ENCODE measurements around the gene MRPL18. TPM values are rescaled to one million over a fixed set of nuclear protein-coding genes. Genes with fewer than 3 reads are reported as not detected.

The MRPL18 gene
- total and polyA plus RNA-seq, 2 of the 8 experiments (the other 6 are each of a cell fraction or from before 2014, with no cell fraction given) = 58.7 to 79.8 TPM

- Histone ChIP-seq H2BK15ac (ENCODE audit: low read length) (no peak overlapping the region), H4K8ac (ENCODE audit: extremely low read depth, insufficient read depth, low read length) (no peak overlapping the region; the same call in 1 of the 2 replicates), H3K79me2 (ENCODE audit: control insufficient read depth in 1 of 2, insufficient read depth in 2 of 2, low read length in 2 of 2) (no peaks in the 10 kb centered on the region; a peak in 1 of 4 replicates), H3K9me3 (ENCODE audit: insufficient read depth in 2 of 2, low read depth in 1 of 2, low read length in 1 of 2) (no peaks in the 10 kb centered on the region), H4K5ac (ENCODE audit: insufficient read length, low read depth, low read length) (no peak overlapping the region), H3K23me2 (ENCODE audit: low read depth, low read length) (no peaks in the 10 kb centered on the region), H3K4me3 (ENCODE audit: extremely low read depth in 1 of 4, insufficient read depth in 2 of 4, low read depth in 3 of 4, low read length in 4 of 4) (no peak overlapping the region), H4K20me1 (replicated peaks in 1 of 2; ENCODE audit: control insufficient read depth in 1 of 2, insufficient read depth in 2 of 2, low read length in 2 of 2) (peaks cover 0 to 2% of the 10 kb centered on the region in 2 experiments), H3K4me2 (ENCODE audit: insufficient read depth in 1 of 2, low read depth in 2 of 2, low read length in 2 of 2) (no peak overlapping the region), H2BK20ac (ENCODE audit: low read length) (no peak overlapping the region), H3K14ac (ENCODE audit: insufficient read length) (no peak overlapping the region), H3K27ac (ENCODE audit: low read depth, low read length) (no peak overlapping the region), H2BK5ac (ENCODE audit: low read depth, low read length) (no peak overlapping the region), H2AK5ac (ENCODE audit: low read depth, low read length) (no peak overlapping the region), H2BK120ac (replicated peaks; ENCODE audit: low read depth, low read length) (no peak overlapping the region), H3K9ac (replicated peaks in 1 of 4; ENCODE audit: extremely low read depth in 1 of 4, low read depth in 3 of 4, low read length in 3 of 4) (no peak overlapping the region), H4K91ac (replicated peaks; ENCODE audit: insufficient read length, low read length) (no peak overlapping the region), H3K79me1 (ENCODE audit: low read depth, low read length) (no peaks in the 10 kb centered on the region), H3K18ac (ENCODE audit: extremely low read depth, low read length) (no peak overlapping the region), H3K27me3 (replicated peaks in 1 of 4; ENCODE audit: control insufficient read depth in 3 of 4, extremely low read depth in 1 of 4, insufficient read depth in 3 of 4, low read length in 3 of 4) (no peaks in the 10 kb centered on the region), H3K23ac (ENCODE audit: insufficient read length) (no peak overlapping the region), H3K4me1 (replicated peaks in 1 of 4; ENCODE audit: control insufficient read depth in 3 of 4, insufficient read depth in 4 of 4, low read length in 3 of 4) (peaks cover 0 to 11% (median 5%) of the 10 kb centered on the region in 4 experiments; a peak in 5 of 7 replicates), H2AFZ (ENCODE audit: low read length) (no peak overlapping the region), H3K56ac (replicated peaks; ENCODE audit: insufficient read length, low read depth, low read length) (no peak overlapping the region), H3K36me3 (ENCODE audit: control insufficient read depth in 2 of 4, insufficient read depth in 4 of 4, low read length in 3 of 4) (no peaks in the 10 kb centered on the region), H3K4ac (replicated peaks; ENCODE audit: insufficient read length, low read depth, low read length) (no peak overlapping the region), H2BK12ac (ENCODE audit: low read depth, low read length) (no peak overlapping the region)
- ChIA-PET POLR2A (ENCODE audit: partially characterized antibody) (interaction anchor here (0.7 to 1.4 kb wide), 6 partner anchors 13 to 39 kb away, joined by 3 read pairs; partner anchors contain the start of gene TCP1), CTCF (ENCODE audit: partially characterized antibody) (no interaction called here)
- DNase-seq (ENCODE audit: low read depth in 1 of 2, low spot score in 2 of 2) (no peak), FAIRE-seq (no peak)
- WGBS, 2 experiments (ENCODE audit: extremely low coverage in 1 of 2, insufficient coverage in 1 of 2, insufficient read length in 1 of 2, insufficient replicate concordance in 2 of 2, low coverage in 1 of 2, low lambda C conversion rate in 2 of 2, missing lambda C conversion rate in 1 of 2) = 92% methylated on average over 14 of the region's 16 CpGs; no CpG with 5 or more reads in 1 of the 2 experiments
- no peak for TF ChIP-seq MAX (IDR thresholded peaks at IDR 0.05)
- no peak for TF ChIP-seq JUND (IDR thresholded peaks at IDR 0.05; ENCODE audit: low read length)
- no peak for TF ChIP-seq EGR1 (IDR thresholded peaks at IDR 0.05; ENCODE audit: borderline replicate concordance, low read depth, low read length)
- no peak for TF ChIP-seq PHF8 (conservative IDR thresholded peaks at IDR 0.05; ENCODE audit: low read depth, low read length)
- TF ChIP-seq CREB1 (IDR thresholded peaks at IDR 0.05) = no peak
- no peak for TF ChIP-seq CHD2 (IDR thresholded peaks at IDR 0.05; ENCODE audit: low read length)
These were observed 28.8 kb downstream of the MRPL18 start for GRCh38 chr6:159819098-159819497.

Measured in H1 (cell line).